ENCODE data around the gene SMU1.
A peak's percentile ranks its signal among the peaks of the same experiment; 100 is the strongest.

SMU1 gene

GRCh38 chr9:33044162-33044673, 32.3 kb downstream of the SMU1 start (continued):
- no peak for TF ChIP-seq ZNF670 (tag by site-specific recombination; IDR thresholded peaks at IDR 0.05; ENCODE audit: low read depth)
- TF ChIP-seq ZNF701 (tag by site-specific recombination; IDR thresholded peaks at IDR 0.05): no peak
- no peak for TF ChIP-seq KLF9 (tag by site-specific recombination; IDR thresholded peaks at IDR 0.05; ENCODE audit: low read depth)
- TF ChIP-seq ZBTB26 (tag by site-specific recombination; optimal IDR thresholded peaks at IDR 0.05): peak; percentile 54
- TF ChIP-seq SP7 (tag by site-specific recombination; IDR thresholded peaks at IDR 0.05): no peak
- no peak for TF ChIP-seq ZNF707 (tag by site-specific recombination; IDR thresholded peaks at IDR 0.05)
- no peak for TF ChIP-seq AEBP2 (tag by site-specific recombination; IDR thresholded peaks at IDR 0.05; ENCODE audit: borderline replicate concordance)
- no peak for TF ChIP-seq ZBTB10 (tag by site-specific recombination; IDR thresholded peaks at IDR 0.05)
- no peak for TF ChIP-seq ZNF175 (tag by site-specific recombination; IDR thresholded peaks at IDR 0.05)
- TF ChIP-seq ZNF140 (tag by site-specific recombination; IDR thresholded peaks at IDR 0.05): no peak
- TF ChIP-seq ZNF837 (tag by site-specific recombination; IDR thresholded peaks at IDR 0.05): no peak
- TF ChIP-seq GFI1B (tag by site-specific recombination; IDR thresholded peaks at IDR 0.05): no peak
- no peak for TF ChIP-seq ZNF510 (tag by site-specific recombination; IDR thresholded peaks at IDR 0.05; ENCODE audit: insufficient replicate concordance)
- 0 out of 2 replicates have a peak, but pooled peaks have one; percentile 25 for TF ChIP-seq ZBTB11 (tag by site-specific recombination; conservative IDR thresholded peaks at IDR 0.05; ENCODE audit: low read depth)
- no peak for TF ChIP-seq HOXA7 (CRISPR knock-in tag; IDR thresholded peaks at IDR 0.05; ENCODE audit: borderline replicate concordance)
- no peak for TF ChIP-seq ZNF549 (tag by site-specific recombination; IDR thresholded peaks at IDR 0.05)
- TF ChIP-seq ZNF394 (tag by site-specific recombination; IDR thresholded peaks at IDR 0.05; ENCODE audit: borderline replicate concordance): no peak
- no peak for TF ChIP-seq ZNF221 (tag by site-specific recombination; IDR thresholded peaks at IDR 0.05; ENCODE audit: borderline replicate concordance)
- TF ChIP-seq ZNF621 (tag by site-specific recombination; IDR thresholded peaks at IDR 0.05): no peak
- no peak for TF ChIP-seq ZNF555 (tag by site-specific recombination; conservative IDR thresholded peaks at IDR 0.05)
- no peak for TF ChIP-seq WT1 (tag by site-specific recombination; IDR thresholded peaks at IDR 0.05)
- no peak for TF ChIP-seq ZNF433 (tag by site-specific recombination; IDR thresholded peaks at IDR 0.05; ENCODE audit: low read depth)
- no peak for TF ChIP-seq ZNF548 (tag by site-specific recombination; IDR thresholded peaks at IDR 0.05)
- no peak for TF ChIP-seq ZSCAN5A (tag by site-specific recombination; IDR thresholded peaks at IDR 0.05)
- 0 out of 2 replicates have a peak, but pooled peaks have one; percentile 25 for TF ChIP-seq ZNF600 (tag by site-specific recombination; IDR thresholded peaks at IDR 0.05)
- no peak for TF ChIP-seq ZNF645 (tag by site-specific recombination; IDR thresholded peaks at IDR 0.05)
- no peak for TF ChIP-seq ZNF211 (tag by site-specific recombination; IDR thresholded peaks at IDR 0.05; ENCODE audit: low read depth)
- 0 out of 2 replicates have a peak, but pooled peaks have one; percentile 31 for TF ChIP-seq ZNF76 (tag by site-specific recombination; IDR thresholded peaks at IDR 0.05; ENCODE audit: borderline replicate concordance, low read depth)
- TF ChIP-seq KLF8 (tag by site-specific recombination; IDR thresholded peaks at IDR 0.05): no peak
- TF ChIP-seq ZNF544 (tag by site-specific recombination; IDR thresholded peaks at IDR 0.05): no peak
